HT1080 (cell line): Measurements from ENCODE around the gene PTMS. TPM values are rescaled to one million over a fixed set of nuclear protein-coding genes. Genes with fewer than 3 reads are reported as not detected.

Experiments
- total RNA-seq: library from RNA; depleted of rRNA; stranded (reverse); fragments of >200 nt; shearing (Covaris generic); gene quantifications from 2 replicates; pipeline ENCODE4 v1.2.3, GENCODE V29; 2014; rRNA removed

Gene PTMS
- total RNA-seq, 1 experiment from 2014 or later, result 148 TPM

Other genes with a start within 250 kb of the PTMS start
- 10,781 and 12,621 TPM in 2 replicates for gene GAPDH, start 231.8 kb upstream of the PTMS start, total RNA-seq
- 7.7 and 9.5 TPM in 2 replicates for gene IFFO1, start 210.3 kb upstream of the PTMS start, total RNA-seq
- gene NOP2, start 198.1 kb upstream of the PTMS start, total RNA-seq, result 80.0 and 90.1 TPM in 2 replicates
- 348 and 371 TPM in 2 replicates for gene CHD4, start 159.0 kb upstream of the PTMS start, total RNA-seq
- gene LPAR5, start 130.4 kb upstream of the PTMS start, total RNA-seq, result 0.27 and 0.29 TPM in 2 replicates
- not detected in 2 replicates for gene ACRBP, start 118.9 kb upstream of the PTMS start, total RNA-seq
- gene ING4, start 103.2 kb upstream of the PTMS start, total RNA-seq, result 22.3 and 25.5 TPM in 2 replicates
- 28.8 and 42.6 TPM in 2 replicates for gene ZNF384, start 77.0 kb upstream of the PTMS start, total RNA-seq
- 0.45 TPM in 1 of 2 replicates, not detected in the other for gene PIANP, start 65.5 kb upstream of the PTMS start, total RNA-seq
- gene COPS7A, start 42.3 kb upstream of the PTMS start, total RNA-seq, result 97.5 and 97.6 TPM in 2 replicates
- 283 and 297 TPM in 2 replicates for gene MLF2, start 13.2 kb upstream of the PTMS start, total RNA-seq
- 0.20 and 2.0 TPM in 2 replicates for gene LAG3, start 6.2 kb downstream of the PTMS start, total RNA-seq
- gene CD4, start 23.2 kb downstream of the PTMS start, total RNA-seq, result 0.10 TPM in 1 of 2 replicates, not detected in the other
- gene GPR162, start 55.5 kb downstream of the PTMS start, total RNA-seq, result 7.2 and 8.7 TPM in 2 replicates
- gene P3H3, start 62.0 kb downstream of the PTMS start, total RNA-seq, result 31.5 and 31.7 TPM in 2 replicates
- gene GNB3, start 74.6 kb downstream of the PTMS start, total RNA-seq, result 1.5 and 1.6 TPM in 2 replicates
- 129 and 190 TPM in 2 replicates for gene CDCA3, start 84.9 kb downstream of the PTMS start, total RNA-seq
- 109 and 112 TPM in 2 replicates for gene USP5, start 85.8 kb downstream of the PTMS start, total RNA-seq
- gene TPI1, start 101.2 kb downstream of the PTMS start, total RNA-seq, result 1,401 and 1,471 TPM in 2 replicates
- gene SPSB2, start 106.9 kb downstream of the PTMS start, total RNA-seq, result 15.7 and 20.0 TPM in 2 replicates
- gene LRRC23, start 138.5 kb downstream of the PTMS start, total RNA-seq, result 3.5 and 3.6 TPM in 2 replicates
- gene ENO2, start 148.2 kb downstream of the PTMS start, total RNA-seq, result 13.4 and 26.3 TPM in 2 replicates
- 6.6 and 11.6 TPM in 2 replicates for gene ATN1, start 161.6 kb downstream of the PTMS start, total RNA-seq
- not detected in 2 replicates for gene RNU7-1, start 177.5 kb downstream of the PTMS start, total RNA-seq
- 127 and 201 TPM in 2 replicates for gene C12orf57, start 177.7 kb downstream of the PTMS start, total RNA-seq
- 0.05 and 0.37 TPM in 2 replicates for gene PTPN6, start 185.0 kb downstream of the PTMS start, total RNA-seq
- 647 and 649 TPM in 2 replicates for gene PHB2, start 204.3 kb downstream of the PTMS start, total RNA-seq
- 107 and 122 TPM in 2 replicates for gene EMG1, start 204.6 kb downstream of the PTMS start, total RNA-seq